Left lung (tissue), 10 donors: Measurements from ENCODE around the gene CDHR1. TPM values are rescaled to one million over a fixed set of nuclear protein-coding genes. Genes with fewer than 3 reads are reported as not detected.
"Not testable (repeated sequence)": the region's sequence is repeated elsewhere in the genome, so short reads cannot be mapped to it uniquely, and the experiment has no call there.

Experiments
- ATAC-seq: fragments of 200-7000 bp; cut with Tn5 transposase; one replicate; pipeline ENCODE4 v1.9.1; 2020; ENCODE audit warnings: moderate library complexity
- DNase-seq, 4 donors: peaks; one replicate each; pipeline ENCODE4 v3.0.0-alpha.2; 2013 to 2020
- H3K27ac ChIP-seq, 2 donors: fragments of 200-600 bp; sonication (generic) in 1 of 2; one replicate each; pipeline versions ENCODE4 v1.5.0 to v1.8.0; 2020 to 2021
- H3K27me3 ChIP-seq, 2 donors: fragments of 200-600 bp; sonication (generic) in 1 of 2; one replicate each; pipeline versions ENCODE4 v1.5.0 to v1.8.0; 2020 to 2021
- H3K36me3 ChIP-seq, 2 donors: fragments of 200-600 bp; sonication (generic) in 1 of 2; one replicate each; pipeline versions ENCODE4 v1.5.0 to v1.8.0; 2020 to 2021
- H3K4me1 ChIP-seq, 2 donors: fragments of 200-600 bp; one replicate each; pipeline ENCODE4 v1.8.0; 2021
- H3K4me3 ChIP-seq, 2 donors: fragments of 200-600 bp; sonication (generic) in 1 of 2; one replicate each; pipeline versions ENCODE4 v1.5.0 to v1.8.0; 2020 to 2021; ENCODE audit warnings: mild to moderate bottlenecking in 1 of 2
- H3K9me3 ChIP-seq, 2 donors: fragments of 200-600 bp; sonication (generic) in 1 of 2; one replicate each; pipeline versions ENCODE4 v1.5.0 to v1.8.0; 2020 to 2021
- intact Hi-C, 2 donors: fragments of 100-400 bp; cut with DNase I; formaldehyde crosslinking; loops; one replicate each; pipeline versions ENCODE4 v1.11.2 to v1.14.2; 2022
- polyA plus RNA-seq, 6 donors: library from polyadenylated mRNA; unstranded; fragments of 120-200 nt; gene quantifications; one replicate each; pipeline ENCODE4 v1.2.1, GENCODE V29; 2013; ENCODE audit not compliant: insufficient read length in 6 of 6
- total RNA-seq, 2 donors: library from RNA; stranded (reverse); fragmentation: NEBNext Ultra II Directional; extraction: Animal tissue kit (Norgen Biotek cat#: 25700); gene quantifications; one replicate each; pipeline ENCODE4 v1.2.1, GENCODE V29; 2021
- TF ChIP-seq, protein P1 (sequence below), 2 donors: fragments of 200-600 bp; sonication (generic) in 1 of 2; IDR thresholded peaks; one replicate each; pipeline versions ENCODE4 v1.5.0 to v1.8.0; 2021; ENCODE audit warnings: antibody characterized with exemption in 2 of 2
- donor health status: DM: no; HTN: yes; CAD: no.
- donor health status: DM: no; HTN: no; CAD: no.

The CDHR1 gene
- total and polyA plus RNA-seq, 8 donors = 0.10 to 0.94 (median 0.31) TPM

- no peak for ATAC-seq
These were observed 17.4 kb upstream of the CDHR1 start for GRCh38 chr10:84176836-84177474.

GRCh38 chr10:84177541-84178141, 16.7 kb upstream of the CDHR1 start:
- Histone ChIP-seq H3K4me1 (no peaks in the 10 kb centered on the region), H3K4me3 (no peak overlapping the region), H3K27me3 (no peaks in the 10 kb centered on the region), H3K9me3 (no peaks in the 10 kb centered on the region), H3K36me3 (no peaks in the 10 kb centered on the region), H3K27ac (no peak overlapping the region)
- no peak for DNase-seq
- TF ChIP-seq, protein P1, sequence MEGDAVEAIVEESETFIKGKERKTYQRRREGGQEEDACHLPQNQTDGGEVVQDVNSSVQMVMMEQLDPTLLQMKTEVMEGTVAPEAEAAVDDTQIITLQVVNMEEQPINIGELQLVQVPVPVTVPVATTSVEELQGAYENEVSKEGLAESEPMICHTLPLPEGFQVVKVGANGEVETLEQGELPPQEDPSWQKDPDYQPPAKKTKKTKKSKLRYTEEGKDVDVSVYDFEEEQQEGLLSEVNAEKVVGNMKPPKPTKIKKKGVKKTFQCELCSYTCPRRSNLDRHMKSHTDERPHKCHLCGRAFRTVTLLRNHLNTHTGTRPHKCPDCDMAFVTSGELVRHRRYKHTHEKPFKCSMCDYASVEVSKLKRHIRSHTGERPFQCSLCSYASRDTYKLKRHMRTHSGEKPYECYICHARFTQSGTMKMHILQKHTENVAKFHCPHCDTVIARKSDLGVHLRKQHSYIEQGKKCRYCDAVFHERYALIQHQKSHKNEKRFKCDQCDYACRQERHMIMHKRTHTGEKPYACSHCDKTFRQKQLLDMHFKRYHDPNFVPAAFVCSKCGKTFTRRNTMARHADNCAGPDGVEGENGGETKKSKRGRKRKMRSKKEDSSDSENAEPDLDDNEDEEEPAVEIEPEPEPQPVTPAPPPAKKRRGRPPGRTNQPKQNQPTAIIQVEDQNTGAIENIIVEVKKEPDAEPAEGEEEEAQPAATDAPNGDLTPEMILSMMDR (IDR thresholded peaks at IDR 0.05) = no peak
- ATAC-seq = peak; percentile 33
- intact Hi-C loops = no loop called here

More at GRCh38 chr10:84176836-84177474, 17.4 kb upstream of the CDHR1 start:
- Histone ChIP-seq H3K4me3 (no peak overlapping the region), H3K4me1 (no peaks in the 10 kb centered on the region), H3K36me3 (no peaks in the 10 kb centered on the region), H3K27ac (no peak overlapping the region), H3K27me3 (no peaks in the 10 kb centered on the region), H3K9me3 (no peaks in the 10 kb centered on the region)
- intact Hi-C loops = no loop called here
- no peak for DNase-seq
- TF ChIP-seq, protein P1 (IDR thresholded peaks at IDR 0.05) = no peak

DNA sequence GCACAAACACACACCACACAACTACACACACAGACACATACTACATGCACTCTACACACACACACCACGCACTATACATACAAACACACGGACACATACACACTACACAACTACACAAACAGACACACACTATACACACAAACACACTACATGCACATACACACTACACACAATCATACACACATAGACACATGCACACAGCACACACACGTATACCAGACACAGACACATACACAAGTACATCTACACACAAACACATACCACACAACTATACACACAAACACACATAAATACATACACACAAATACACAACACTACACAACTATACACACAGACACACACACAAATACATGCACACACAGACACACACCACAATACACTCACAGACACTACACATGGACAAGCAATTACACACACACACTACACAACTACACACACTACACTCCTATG, 16.2 kb upstream of the CDHR1 start:
- TF ChIP-seq, protein P1 (IDR thresholded peaks at IDR 0.05) = no peak
- ATAC-seq (no peak), DNase-seq (no peak)
- H3K27ac ChIP-seq = no peak overlapping the region
- no peak overlapping the region for H3K4me3 ChIP-seq
- H3K27me3 ChIP-seq = no peaks in the 10 kb centered on the region
- intact Hi-C loops = no loop called here
- no peaks in the 10 kb centered on the region for H3K36me3 ChIP-seq
- H3K4me1 ChIP-seq = no peaks in the 10 kb centered on the region
- H3K9me3 ChIP-seq = no peaks in the 10 kb centered on the region

- Histone ChIP-seq H3K4me3 (no peak overlapping the region), H3K36me3 (no peaks in the 10 kb centered on the region), H3K27ac (no peak overlapping the region), H3K4me1 (no peaks in the 10 kb centered on the region), H3K27me3 (no peaks in the 10 kb centered on the region), H3K9me3 (no peaks in the 10 kb centered on the region)
- no peak for DNase-seq
- TF ChIP-seq, protein P1 (IDR thresholded peaks at IDR 0.05) = no peak
- intact Hi-C loops = no loop called here
- peak; percentile 58 for ATAC-seq
These were observed 15.2 kb upstream of the CDHR1 start for GRCh38 chr10:84179059-84179710.

DNA sequence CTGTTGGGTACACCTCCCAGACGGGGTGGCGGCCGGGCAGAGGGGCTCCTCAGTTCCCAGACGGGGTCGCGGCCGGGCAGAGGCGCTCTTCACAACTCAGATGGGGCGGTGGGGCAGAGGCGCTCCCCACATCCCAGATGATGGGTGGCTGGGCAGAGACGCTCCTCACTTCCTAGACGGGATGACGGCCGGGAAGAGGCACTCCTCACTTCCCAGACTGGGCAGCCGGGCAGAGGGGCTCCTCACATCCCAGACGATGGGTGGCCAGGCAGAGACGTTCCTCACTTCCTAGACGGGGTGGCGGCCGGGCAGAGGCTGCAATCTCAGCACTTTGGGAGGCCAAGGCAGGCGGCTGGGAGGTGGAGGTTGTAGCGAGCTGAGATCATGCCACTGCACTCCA, 14.0 kb upstream of the CDHR1 start:
- H3K36me3 ChIP-seq, intact Hi-C loops, ATAC-seq, H3K4me1 ChIP-seq, H3K4me3 ChIP-seq, H3K9me3 ChIP-seq, H3K27ac ChIP-seq, H3K27me3 ChIP-seq, DNase-seq: not testable (repeated sequence)
